Measurements from ENCODE around the gene RRP8.

The RRP8 gene

DNA sequence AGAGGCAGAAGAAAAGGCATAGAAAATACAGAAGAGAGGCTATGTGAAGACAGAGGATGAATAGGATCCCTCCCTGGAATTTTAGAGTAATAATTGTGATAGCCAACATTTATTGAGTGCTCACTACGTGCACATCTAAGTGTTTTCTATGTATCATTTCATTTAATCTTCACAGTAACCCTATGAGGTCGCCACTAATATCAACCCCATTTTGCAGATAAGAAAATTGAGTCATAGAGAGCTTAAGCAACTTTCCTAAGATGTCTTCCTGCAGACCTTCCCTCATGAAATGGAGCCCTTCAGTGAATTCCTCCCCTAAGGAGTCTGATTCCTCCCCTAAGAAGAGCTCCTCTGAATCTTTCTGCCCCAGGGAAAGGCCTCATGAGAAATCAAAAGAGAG, 38.1 kb downstream of the RRP8 start:
- TF ChIP-seq, protein P1, sequence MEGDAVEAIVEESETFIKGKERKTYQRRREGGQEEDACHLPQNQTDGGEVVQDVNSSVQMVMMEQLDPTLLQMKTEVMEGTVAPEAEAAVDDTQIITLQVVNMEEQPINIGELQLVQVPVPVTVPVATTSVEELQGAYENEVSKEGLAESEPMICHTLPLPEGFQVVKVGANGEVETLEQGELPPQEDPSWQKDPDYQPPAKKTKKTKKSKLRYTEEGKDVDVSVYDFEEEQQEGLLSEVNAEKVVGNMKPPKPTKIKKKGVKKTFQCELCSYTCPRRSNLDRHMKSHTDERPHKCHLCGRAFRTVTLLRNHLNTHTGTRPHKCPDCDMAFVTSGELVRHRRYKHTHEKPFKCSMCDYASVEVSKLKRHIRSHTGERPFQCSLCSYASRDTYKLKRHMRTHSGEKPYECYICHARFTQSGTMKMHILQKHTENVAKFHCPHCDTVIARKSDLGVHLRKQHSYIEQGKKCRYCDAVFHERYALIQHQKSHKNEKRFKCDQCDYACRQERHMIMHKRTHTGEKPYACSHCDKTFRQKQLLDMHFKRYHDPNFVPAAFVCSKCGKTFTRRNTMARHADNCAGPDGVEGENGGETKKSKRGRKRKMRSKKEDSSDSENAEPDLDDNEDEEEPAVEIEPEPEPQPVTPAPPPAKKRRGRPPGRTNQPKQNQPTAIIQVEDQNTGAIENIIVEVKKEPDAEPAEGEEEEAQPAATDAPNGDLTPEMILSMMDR (IDR thresholded peaks at IDR 0.05; ENCODE audit: extremely low read depth, insufficient read depth, missing control alignments) = no peak
- peak; percentile 8 for DNase-seq (ENCODE audit: low spot score)
- in situ Hi-C loops (cut with MboI; ENCODE audit: low pct_unique_long_range_greater_than_20kb, low sequenced_read_pairs, unreplicated experiment) = no loop called here

DNA sequence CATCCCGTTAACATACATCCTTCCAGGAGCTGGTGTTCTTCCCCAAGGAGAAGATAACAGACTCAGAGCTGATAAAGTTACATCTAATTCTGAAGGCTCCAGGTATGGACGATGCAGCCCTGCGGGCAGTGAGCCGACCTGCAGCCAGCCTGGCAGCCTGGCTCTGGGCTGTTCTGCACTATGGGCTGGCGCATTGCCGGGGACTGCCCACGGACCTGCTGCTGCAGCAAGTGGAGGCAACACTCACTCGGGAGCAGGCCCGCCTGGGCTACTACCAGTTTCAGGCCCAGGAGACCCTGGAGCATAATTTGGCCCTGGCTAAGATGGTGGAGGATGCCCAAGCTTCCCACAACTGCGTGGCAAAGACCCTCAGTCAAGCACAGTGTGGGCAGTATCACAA, 39.7 kb downstream of the RRP8 start:
- TF ChIP-seq, protein P1 (IDR thresholded peaks at IDR 0.05; ENCODE audit: extremely low read depth, insufficient read depth, missing control alignments) = no peak
- in situ Hi-C loops (cut with MboI; ENCODE audit: low pct_unique_long_range_greater_than_20kb, low sequenced_read_pairs, unreplicated experiment) = no loop called here
- no peak for DNase-seq (ENCODE audit: low spot score)

DNA sequence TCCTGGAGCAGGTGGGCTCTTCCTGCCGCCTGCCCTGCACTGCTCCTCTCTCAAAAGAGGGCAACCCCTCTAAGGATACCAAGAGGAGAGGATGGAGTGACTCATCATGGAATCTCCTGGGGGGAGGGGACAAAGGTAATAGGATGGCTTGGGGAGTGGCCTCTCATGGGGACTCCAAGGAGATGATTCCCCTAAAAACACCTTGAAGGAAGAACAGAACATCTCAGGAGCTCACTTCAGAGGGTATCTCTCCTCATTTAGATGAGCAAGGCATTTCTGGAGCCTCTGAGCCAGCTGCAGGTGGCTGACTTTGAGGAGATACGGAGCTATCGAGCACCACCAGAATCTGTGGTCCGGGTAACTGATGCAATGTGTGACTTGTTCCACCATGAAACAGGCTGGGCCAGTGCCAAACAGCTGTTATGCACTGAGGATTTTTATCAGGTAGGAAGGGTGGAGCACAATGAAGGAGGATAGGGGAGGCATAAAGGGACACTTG, 40.2 kb downstream of the RRP8 start:
- TF ChIP-seq, protein P1 (IDR thresholded peaks at IDR 0.05; ENCODE audit: extremely low read depth, insufficient read depth, missing control alignments) = no peak
- no peak for DNase-seq (ENCODE audit: low spot score)
- in situ Hi-C loops (cut with MboI; ENCODE audit: low pct_unique_long_range_greater_than_20kb, low sequenced_read_pairs, unreplicated experiment) = no loop called here

DNA sequence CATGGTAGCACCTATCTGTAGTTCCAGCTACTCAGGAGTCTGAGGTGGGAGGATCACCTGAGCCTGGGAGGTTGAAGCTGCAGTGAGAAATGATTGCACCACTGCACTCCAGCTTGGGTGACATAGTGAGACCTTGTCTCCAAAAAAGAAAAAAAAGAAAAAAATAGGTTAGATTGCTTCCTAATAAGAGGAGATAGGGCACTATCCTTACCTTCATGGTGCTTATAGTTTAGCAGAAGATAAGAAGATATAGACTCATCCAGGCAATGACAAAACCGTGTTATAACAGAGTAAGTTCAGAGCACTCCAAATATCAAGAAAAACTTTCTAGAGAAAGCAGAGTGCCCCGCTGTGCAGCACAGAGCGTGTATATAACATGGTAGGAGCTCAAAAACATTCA, 42.1 kb downstream of the RRP8 start:
- in situ Hi-C loops (cut with MboI; ENCODE audit: low pct_unique_long_range_greater_than_20kb, low sequenced_read_pairs, unreplicated experiment) = no loop called here
- TF ChIP-seq, protein P1 (IDR thresholded peaks at IDR 0.05; ENCODE audit: extremely low read depth, insufficient read depth, missing control alignments) = no peak
- DNase-seq (ENCODE audit: low spot score) = no peak

DNA sequence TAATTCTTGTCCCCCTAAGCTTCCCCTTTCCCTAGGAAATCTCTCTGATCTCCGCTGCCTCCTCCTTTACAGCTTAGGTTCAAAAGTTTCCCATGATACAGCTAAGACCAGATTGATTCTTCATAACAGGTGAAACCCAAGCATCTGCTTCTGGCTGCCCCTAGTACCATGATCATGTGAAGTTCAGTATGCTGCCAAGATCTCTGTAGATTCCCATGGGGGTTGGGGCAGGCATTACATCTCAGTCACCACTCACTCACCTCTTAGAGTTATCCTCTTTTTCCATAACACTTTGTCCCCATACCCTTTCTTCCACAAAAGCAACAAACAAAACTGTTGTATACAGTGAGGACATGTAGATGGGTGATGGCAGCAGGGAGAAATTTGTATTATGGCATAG, 44.0 kb downstream of the RRP8 start:
- in situ Hi-C loops (cut with MboI; ENCODE audit: low pct_unique_long_range_greater_than_20kb, low sequenced_read_pairs, unreplicated experiment) = no loop called here
- no peak for DNase-seq (ENCODE audit: low spot score)
- TF ChIP-seq, protein P1 (IDR thresholded peaks at IDR 0.05; ENCODE audit: extremely low read depth, insufficient read depth, missing control alignments) = no peak

DNA sequence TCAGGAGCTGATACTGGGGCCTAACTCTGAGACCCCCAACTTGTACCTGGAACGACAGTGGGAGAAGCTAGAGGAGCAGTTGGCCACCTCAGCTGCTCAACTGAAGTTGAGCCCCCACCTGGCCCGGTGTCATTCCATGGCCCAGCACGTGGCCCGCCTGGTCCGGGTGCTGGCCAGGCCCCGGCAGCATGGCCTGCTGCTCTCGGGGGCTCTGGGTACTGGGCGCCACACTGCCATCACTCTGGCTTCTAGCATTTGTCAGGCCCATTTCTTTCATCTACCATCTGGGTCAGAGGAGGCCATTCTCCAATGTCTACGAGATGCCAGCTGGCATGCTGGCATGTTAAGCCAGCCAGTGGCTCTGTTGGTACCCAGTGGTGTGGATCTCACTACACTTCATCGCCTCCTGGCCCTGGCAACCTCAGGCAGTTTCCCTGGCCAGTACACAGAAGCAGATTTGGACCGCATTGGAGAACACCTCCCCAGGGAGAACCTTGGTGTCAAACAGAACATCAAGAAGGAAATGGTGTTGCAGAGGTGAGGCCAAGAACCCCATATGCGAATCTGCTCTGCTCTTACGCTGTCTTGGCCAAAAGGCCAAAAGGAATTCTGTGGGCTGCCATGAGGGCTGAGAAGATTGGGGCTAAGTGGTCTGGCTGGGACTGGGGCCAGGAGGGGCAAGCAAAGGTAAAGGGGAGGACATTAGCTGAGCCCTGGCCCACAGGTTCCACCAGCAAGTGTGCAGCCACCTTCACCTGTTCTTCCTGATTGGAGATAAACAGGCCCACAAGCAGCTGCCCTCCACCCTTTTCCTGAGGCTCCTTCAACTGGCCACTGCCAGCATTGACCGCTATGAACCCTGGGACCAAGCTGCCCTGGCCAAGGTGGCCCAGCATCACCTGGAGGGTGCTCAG, 45.4 kb downstream of the RRP8 start:
- in situ Hi-C loops (cut with MboI; ENCODE audit: low pct_unique_long_range_greater_than_20kb, low sequenced_read_pairs, unreplicated experiment) = no loop called here
- TF ChIP-seq, protein P1 (IDR thresholded peaks at IDR 0.05; ENCODE audit: extremely low read depth, insufficient read depth, missing control alignments) = no peak
- DNase-seq (ENCODE audit: low spot score) = peak; percentile 8

All from GM13977 (cell line).